ENCODE results near the gene NARF. TPM values are rescaled to one million over a fixed set of nuclear protein-coding genes. Genes with fewer than 3 reads are reported as not detected.
"Not testable (repeated sequence)": the region's sequence is repeated elsewhere in the genome, so short reads cannot be mapped to it uniquely, and the experiment has no call there.

NARF gene
- total RNA-seq, 2 experiments from 2014 or later, result 75.0 to 151 TPM

GRCh38 chr17:82531431-82531881, 72.9 kb downstream of the NARF start:
- BruUV-seq (replicated peaks), result no TSS peak

DNA sequence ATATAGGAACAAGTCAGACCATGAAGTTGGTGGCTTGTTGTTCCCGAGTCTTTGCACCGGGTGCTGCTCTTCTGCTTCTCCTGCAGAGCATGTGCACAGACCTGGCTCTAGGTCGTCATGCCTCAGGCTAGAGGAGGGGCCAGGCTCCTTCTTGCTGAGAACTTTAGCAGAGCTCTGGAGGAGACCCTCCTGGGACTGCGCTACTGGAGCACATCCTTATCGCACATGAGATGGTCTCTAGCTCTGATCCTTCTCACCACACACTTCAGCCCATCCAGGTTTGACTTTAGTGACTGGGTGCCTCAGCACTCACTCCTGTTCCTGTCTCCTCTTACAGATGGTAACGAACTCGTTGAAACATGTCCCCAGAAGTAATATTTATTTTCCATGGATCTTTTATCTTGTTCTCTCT, 75.9 kb downstream of the NARF start:
- Histone ChIP-seq H3K79me2 (ENCODE audit: insufficient read depth, low read depth, low read length) (peaks cover 100% of the 10 kb centered on the region), H3K4me2 (ENCODE audit: low read length) (no peak overlapping the region), H2AFZ (ENCODE audit: low read length) (no peak overlapping the region), H3K36me3 (ENCODE audit: insufficient read depth, low read length) (peaks cover 33% of the 10 kb centered on the region; the same call in 1 of the 2 replicates), H3K4me1 (ENCODE audit: insufficient read depth, low read length, poor library complexity, severe bottlenecking) (peaks cover 72% of the 10 kb centered on the region), H3K27ac (ENCODE audit: low read depth, low read length, poor library complexity, severe bottlenecking) (no peak overlapping the region), H3K4me3 (ENCODE audit: low read depth, low read length, poor library complexity, severe bottlenecking) (no peak overlapping the region), H3K9me3 (ENCODE audit: low read length) (no peaks in the 10 kb centered on the region), H3K9me2 (ENCODE audit: insufficient read depth, low read length) (no peaks in the 10 kb centered on the region), H4K20me1 (ENCODE audit: insufficient read depth, low read length) (peaks cover 55% of the 10 kb centered on the region)
- TF ChIP-seq, protein P1, sequence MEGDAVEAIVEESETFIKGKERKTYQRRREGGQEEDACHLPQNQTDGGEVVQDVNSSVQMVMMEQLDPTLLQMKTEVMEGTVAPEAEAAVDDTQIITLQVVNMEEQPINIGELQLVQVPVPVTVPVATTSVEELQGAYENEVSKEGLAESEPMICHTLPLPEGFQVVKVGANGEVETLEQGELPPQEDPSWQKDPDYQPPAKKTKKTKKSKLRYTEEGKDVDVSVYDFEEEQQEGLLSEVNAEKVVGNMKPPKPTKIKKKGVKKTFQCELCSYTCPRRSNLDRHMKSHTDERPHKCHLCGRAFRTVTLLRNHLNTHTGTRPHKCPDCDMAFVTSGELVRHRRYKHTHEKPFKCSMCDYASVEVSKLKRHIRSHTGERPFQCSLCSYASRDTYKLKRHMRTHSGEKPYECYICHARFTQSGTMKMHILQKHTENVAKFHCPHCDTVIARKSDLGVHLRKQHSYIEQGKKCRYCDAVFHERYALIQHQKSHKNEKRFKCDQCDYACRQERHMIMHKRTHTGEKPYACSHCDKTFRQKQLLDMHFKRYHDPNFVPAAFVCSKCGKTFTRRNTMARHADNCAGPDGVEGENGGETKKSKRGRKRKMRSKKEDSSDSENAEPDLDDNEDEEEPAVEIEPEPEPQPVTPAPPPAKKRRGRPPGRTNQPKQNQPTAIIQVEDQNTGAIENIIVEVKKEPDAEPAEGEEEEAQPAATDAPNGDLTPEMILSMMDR (conservative IDR thresholded peaks at IDR 0.05; ENCODE audit: low read length), result no peak
- TF ChIP-seq EZH2phosphoT487 (IDR thresholded peaks at IDR 0.05; ENCODE audit: borderline replicate concordance, low read depth, low read length), result no peak
- ChIA-PET POLR2A (interaction anchor here (1.3 kb wide), 1 partner anchor 15 kb away, joined by 3 read pairs; no protein-coding TSS in a partner anchor), CTCF (ENCODE audit: unreplicated experiment) (no interaction called here)
- no TSS peak for BruUV-seq (replicated peaks)
- intact Hi-C loops (cut with micrococcal nuclease; ENCODE audit: unreplicated experiment), result no loop called here
- DNase-seq (ENCODE audit: low spot score), result no peak

More at GRCh38 chr17:82531431-82531881, 72.9 kb downstream of the NARF start:
- no peaks in the 10 kb centered on the region for H3K9me3 ChIP-seq (ENCODE audit: low read length)
- H3K4me2 ChIP-seq (ENCODE audit: low read length), result peak overlapping the region; percentile 42
- TF ChIP-seq, protein P1 (conservative IDR thresholded peaks at IDR 0.05; ENCODE audit: low read length), result no peak
- no peak for TF ChIP-seq EZH2phosphoT487 (IDR thresholded peaks at IDR 0.05; ENCODE audit: borderline replicate concordance, low read depth, low read length)
- H3K4me1 ChIP-seq (ENCODE audit: insufficient read depth, low read length, poor library complexity, severe bottlenecking), result peaks cover 67% of the 10 kb centered on the region
- no peak overlapping the region for H2AFZ ChIP-seq (ENCODE audit: low read length)
- H3K4me3 ChIP-seq (ENCODE audit: low read depth, low read length, poor library complexity, severe bottlenecking), result no peak overlapping the region
- peaks cover 60% of the 10 kb centered on the region for H4K20me1 ChIP-seq (ENCODE audit: insufficient read depth, low read length)
- H3K9me2 ChIP-seq (ENCODE audit: insufficient read depth, low read length), result no peaks in the 10 kb centered on the region
- peak overlapping the region; percentile 24 for H3K27ac ChIP-seq (ENCODE audit: low read depth, low read length, poor library complexity, severe bottlenecking)
- intact Hi-C loops (cut with micrococcal nuclease; ENCODE audit: unreplicated experiment), result no loop called here
- ChIA-PET CTCF (ENCODE audit: unreplicated experiment) (no interaction called here), POLR2A (interaction anchor here (1.4 kb wide), 1 partner anchor 12 kb away, joined by 6 read pairs; no protein-coding TSS in a partner anchor)
- DNase-seq (ENCODE audit: low spot score), result no peak
- H3K36me3 ChIP-seq (ENCODE audit: insufficient read depth, low read length), result peaks cover 24% of the 10 kb centered on the region; the same call in 1 of the 2 replicates
- H3K79me2 ChIP-seq (ENCODE audit: insufficient read depth, low read depth, low read length), result peaks cover 100% of the 10 kb centered on the region

DNA sequence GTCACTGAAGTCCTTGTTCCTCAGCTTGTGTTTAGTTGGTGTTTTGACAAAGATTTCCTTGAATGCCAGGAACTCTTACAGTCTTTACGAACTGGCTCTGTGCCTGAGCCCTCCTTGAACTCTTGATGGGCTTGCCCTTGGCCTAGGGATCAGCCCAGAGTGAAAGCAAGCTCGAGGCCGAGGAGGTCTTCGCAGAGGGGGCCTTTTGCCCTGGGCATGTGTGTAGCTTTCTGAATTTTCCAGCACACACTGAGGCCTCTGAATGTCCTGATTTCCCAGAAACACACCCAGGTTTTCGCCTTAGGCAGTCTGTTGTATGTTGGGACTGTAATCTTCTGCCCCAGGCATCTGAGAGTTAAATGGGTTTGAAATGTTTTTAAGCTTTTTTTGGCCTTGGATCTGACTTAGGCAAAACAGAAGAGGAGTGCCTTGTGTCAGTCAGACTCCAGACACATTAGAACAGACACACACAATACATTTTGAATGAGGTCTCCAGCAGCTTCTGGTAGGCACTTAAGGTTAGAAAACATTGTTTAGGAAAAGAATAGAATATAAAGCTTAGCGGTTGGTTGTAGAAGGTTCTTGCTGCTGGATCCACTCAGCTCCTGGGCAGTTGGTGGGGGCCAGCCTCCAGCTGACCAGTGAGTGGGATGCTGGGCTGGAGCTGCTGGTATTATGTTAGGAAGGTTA, 78.1 kb downstream of the NARF start:
- Histone ChIP-seq H3K4me1 (ENCODE audit: insufficient read depth, low read length, poor library complexity, severe bottlenecking) (peaks cover 68% of the 10 kb centered on the region), H3K36me3 (ENCODE audit: insufficient read depth, low read length) (peaks cover 22% of the 10 kb centered on the region; the same call in 1 of the 2 replicates), H3K9me3 (ENCODE audit: low read length) (no peaks in the 10 kb centered on the region), H4K20me1 (ENCODE audit: insufficient read depth, low read length) (peaks cover 46% of the 10 kb centered on the region), H3K27ac (ENCODE audit: low read depth, low read length, poor library complexity, severe bottlenecking) (peak overlapping the region; percentile 22), H3K9me2 (ENCODE audit: insufficient read depth, low read length) (no peaks in the 10 kb centered on the region), H2AFZ (ENCODE audit: low read length) (no peak overlapping the region), H3K79me2 (ENCODE audit: insufficient read depth, low read depth, low read length) (peaks cover 100% of the 10 kb centered on the region), H3K4me2 (ENCODE audit: low read length) (peak overlapping the region; percentile 5; the same call in 1 of the 2 replicates), H3K4me3 (ENCODE audit: low read depth, low read length, poor library complexity, severe bottlenecking) (no peak overlapping the region)
- intact Hi-C loops (cut with micrococcal nuclease; ENCODE audit: unreplicated experiment), result no loop called here
- TF ChIP-seq, protein P1 (conservative IDR thresholded peaks at IDR 0.05; ENCODE audit: low read length), result no peak
- no peak for TF ChIP-seq EZH2phosphoT487 (IDR thresholded peaks at IDR 0.05; ENCODE audit: borderline replicate concordance, low read depth, low read length)
- DNase-seq (ENCODE audit: low spot score), result no peak
- CTCF ChIA-PET (ENCODE audit: unreplicated experiment), result interaction anchor here (1.6 kb wide), 1 partner anchor 14 kb away, joined by 4 read pairs; no protein-coding TSS in a partner anchor
- BruUV-seq (replicated peaks), result TSS peak; percentile 21
- POLR2A ChIA-PET, result interaction anchor here (0.5 to 2.5 kb wide), 7 partner anchors 8 to 170 kb away, joined by 3 to 13 read pairs (median 3); partner anchors contain the start of gene FOXK2

DNA sequence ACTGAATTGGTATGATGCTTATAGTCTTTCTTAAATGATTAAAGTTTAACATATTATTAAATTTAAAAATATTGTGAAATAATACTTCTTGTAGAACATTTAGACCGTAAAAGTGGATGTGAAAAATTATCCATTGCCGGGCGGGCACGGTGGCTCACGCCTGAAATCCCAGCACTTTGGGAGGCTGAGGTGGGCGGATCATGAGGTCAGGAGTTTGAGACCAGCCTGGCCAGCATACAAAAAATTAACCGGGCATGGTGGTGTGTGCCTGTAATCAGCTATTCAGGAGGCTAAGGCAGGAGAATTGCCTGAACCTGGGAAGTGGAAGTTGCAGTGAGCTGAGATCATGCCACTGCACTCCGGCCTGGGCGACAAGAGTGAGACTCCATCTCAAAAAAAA, 78.7 kb downstream of the NARF start:
- H3K36me3 ChIP-seq (ENCODE audit: insufficient read depth, low read length), result peaks cover 22% of the 10 kb centered on the region; the same call in 1 of the 2 replicates
- DNase-seq (ENCODE audit: low spot score); H2AFZ ChIP-seq (ENCODE audit: low read length); H3K9me2 ChIP-seq (ENCODE audit: insufficient read depth, low read length); BruUV-seq (replicated peaks); H3K4me2 ChIP-seq (ENCODE audit: low read length); H3K4me3 ChIP-seq (ENCODE audit: low read depth, low read length, poor library complexity, severe bottlenecking); CTCF ChIA-PET (ENCODE audit: unreplicated experiment); intact Hi-C loops (cut with micrococcal nuclease; ENCODE audit: unreplicated experiment); H3K9me3 ChIP-seq (ENCODE audit: low read length); H3K27ac ChIP-seq (ENCODE audit: low read depth, low read length, poor library complexity, severe bottlenecking): not testable (repeated sequence)
- peaks cover 46% of the 10 kb centered on the region for H4K20me1 ChIP-seq (ENCODE audit: insufficient read depth, low read length)
- peaks cover 66% of the 10 kb centered on the region for H3K4me1 ChIP-seq (ENCODE audit: insufficient read depth, low read length, poor library complexity, severe bottlenecking)
- POLR2A ChIA-PET, result interaction anchor here (1.2 to 2.5 kb wide), 4 partner anchors 9 to 171 kb away, joined by 3 to 13 read pairs (median 6); partner anchors contain the start of gene FOXK2
- peaks cover 100% of the 10 kb centered on the region for H3K79me2 ChIP-seq (ENCODE audit: insufficient read depth, low read depth, low read length)
